Right atrium auricular region (tissue), 2 donors: ENCODE data around the gene WDR53. TPM values are rescaled to one million over a fixed set of nuclear protein-coding genes. Genes with fewer than 3 reads are reported as not detected.
"Not testable (repeated sequence)": the region's sequence is repeated elsewhere in the genome, so short reads cannot be mapped to it uniquely, and the experiment has no call there.

Experiments used
- DNase-seq: peaks from one replicate; pipeline ENCODE4 v3.0.0-alpha.2; 2019; ENCODE audit warnings: low spot score
- H3K27ac ChIP-seq, 2 donors: fragments of 200-600 bp; sonication (generic); 1 replicate in 1 of 2; 2 replicates in 1 of 2; pipeline ENCODE4 v1.5.1; 2016 to 2019
- H3K27me3 ChIP-seq, 2 donors: fragments of 200-600 bp; sonication (generic); one replicate each; pipeline versions ENCODE4 v1.5.1 to v1.6.0; 2017 to 2019
- H3K36me3 ChIP-seq: fragments of 200-600 bp; sonication (generic); one replicate; pipeline ENCODE4 v1.5.1; 2016
- H3K4me1 ChIP-seq, 2 donors: fragments of 200-600 bp; sonication (generic); one replicate each; pipeline versions ENCODE4 v1.5.1 to v1.6.0; 2017 to 2019
- H3K4me3 ChIP-seq, 2 donors: fragments of 200-600 bp; sonication (generic); 1 replicate in 1 of 2; 2 replicates in 1 of 2; pipeline ENCODE4 v1.5.1; 2017 to 2019; ENCODE audit warnings: mild to moderate bottlenecking in 1 of 2, moderate library complexity in 1 of 2
- H3K9me3 ChIP-seq, 2 donors: fragments of 200-600 bp; sonication (generic); one replicate each; pipeline ENCODE4 v1.5.1; 2019
- CTCF ChIP-seq, 2 donors: fragments of 200-600 bp; sonication (generic); IDR thresholded peaks; one replicate each; pipeline ENCODE4 v1.5.1; 2019; ENCODE audit warnings: antibody characterized with exemption in 2 of 2
- total RNA-seq, 2 donors: library from RNA; depleted of rRNA; stranded (reverse); fragments of >200 nt; gene quantifications; one replicate each; pipeline ENCODE4 v1.1.0, GENCODE V29; 2016

Gene WDR53
- 1 to 10 TPM; 3.0 to 4.3 TPM for total RNA-seq

GRCh38 chr3:196568246-196569002 is at the start of gene WDR53, which contains the start of gene FBXO45:
TSS of gene WDR53 (minus strand) at chr3:196568554. CDS start at chr3:196561475, 7,079 bp downstream.
TSS of gene FBXO45 (plus strand) at chr3:196568660. CDS start at chr3:196568985, 325 bp downstream.
- H3K4me3 ChIP-seq: peak within 1 kb of the TSS; percentile 94 to 95
- H3K9me3 ChIP-seq: no peaks in the 10 kb centered on the region
- peak; percentile 91 for DNase-seq
- H3K27ac ChIP-seq: peak within 1 kb of the TSS; percentile 77 to 81
- peaks cover 0 to 23% of the 10 kb centered on the region in 2 donors for H3K4me1 ChIP-seq
- peak in 1 of 2 donors; percentile 22 for TF ChIP-seq CTCF (IDR thresholded peaks at IDR 0.05)
- H3K27me3 ChIP-seq: no peaks in the 10 kb centered on the region
- H3K36me3 ChIP-seq: no peaks in the 10 kb centered on the region

GRCh38 chr3:196617256-196617655 is 48.9 kb upstream of the WDR53 start:
- no peak for DNase-seq
- TF ChIP-seq CTCF (IDR thresholded peaks at IDR 0.05): no peak
- H3K27ac ChIP-seq: no peak overlapping the region

GRCh38 chr3:196615234-196615633 is 46.9 kb upstream of the WDR53 start:
- not testable (repeated sequence) for H3K4me3 ChIP-seq, H3K27me3 ChIP-seq, H3K27ac ChIP-seq, DNase-seq, H3K36me3 ChIP-seq, H3K9me3 ChIP-seq
- peaks cover 0 to 12% of the 10 kb centered on the region in 2 donors for H3K4me1 ChIP-seq

More at GRCh38 chr3:196617256-196617655, 48.9 kb upstream of the WDR53 start:
- H3K36me3 ChIP-seq: no peaks in the 10 kb centered on the region
- no peak overlapping the region for H3K4me3 ChIP-seq
- H3K4me1 ChIP-seq: peaks cover 0 to 12% of the 10 kb centered on the region in 2 donors
- H3K9me3 ChIP-seq: no peaks in the 10 kb centered on the region
- H3K27me3 ChIP-seq: no peaks in the 10 kb centered on the region

GRCh38 chr3:196611761-196612483 is 43.6 kb upstream of the WDR53 start:
- Histone ChIP-seq H3K36me3 (no peaks in the 10 kb centered on the region), H3K9me3 (no peaks in the 10 kb centered on the region), H3K4me1 (peaks cover 0 to 20% of the 10 kb centered on the region in 2 donors), H3K27ac (peak overlapping the region; percentile 21 to 37), H3K27me3 (no peaks in the 10 kb centered on the region), H3K4me3 (no peak overlapping the region)
- TF ChIP-seq CTCF (IDR thresholded peaks at IDR 0.05): no peak
- DNase-seq: no peak

GRCh38 chr3:196609805-196610515 is 41.6 kb upstream of the WDR53 start:
- Histone ChIP-seq H3K4me3 (no peak overlapping the region), H3K27ac (peak overlapping the region in 1 of 2 donors; percentile 42), H3K9me3 (no peaks in the 10 kb centered on the region), H3K36me3 (no peaks in the 10 kb centered on the region), H3K27me3 (no peaks in the 10 kb centered on the region), H3K4me1 (peaks cover 0 to 20% of the 10 kb centered on the region in 2 donors)
- no peak for DNase-seq
- TF ChIP-seq CTCF (IDR thresholded peaks at IDR 0.05): no peak
